Tibial artery (tissue), 4 donors: ENCODE measurements around the gene NRF1.
"Not testable (repeated sequence)": the region's sequence is repeated elsewhere in the genome, so short reads cannot be mapped to it uniquely, and the experiment has no call there.

Source experiments
- DNase-seq, 2 donors: peaks; one replicate each; pipeline ENCODE4 v3.0.0-alpha.2; 2019
- H3K27ac ChIP-seq, 2 donors: fragments of 200-600 bp; sonication (generic) in 1 of 2; 1 replicate in 1 of 2; 2 replicates in 1 of 2; pipeline ENCODE4 v1.5.1; 2018 to 2019; ENCODE audit warnings: mild to moderate bottlenecking in 1 of 2
- H3K27me3 ChIP-seq, 2 donors: fragments of 200-600 bp; sonication (generic) in 1 of 2; one replicate each; pipeline versions ENCODE4 v1.5.1 to v1.6.0; 2016 to 2019
- H3K36me3 ChIP-seq, 3 donors: fragments of 200-600 bp; sonication (generic) in 2 of 3; one replicate each; pipeline ENCODE4 v1.5.1; 2016 to 2019; ENCODE audit warnings: mild to moderate bottlenecking in 2 of 3
- H3K4me1 ChIP-seq, 4 donors: fragments of 200-600 bp; sonication (generic) in 2 of 4; 1 replicate in 3 of 4; 2 replicates in 1 of 4; pipeline ENCODE4 v1.5.1; 2016 to 2019
- H3K4me3 ChIP-seq, 2 donors: fragments of 200-600 bp; sonication (generic) in 1 of 2; 1 replicate in 1 of 2; 2 replicates in 1 of 2; pipeline ENCODE4 v1.5.1; 2018 to 2019; ENCODE audit warnings: mild to moderate bottlenecking in 2 of 2
- H3K9me3 ChIP-seq, 3 donors: fragments of 200-600 bp; sonication (generic) in 1 of 3; one replicate each; pipeline ENCODE4 v1.5.1; 2016 to 2019
- CTCF ChIP-seq, 2 experiments: fragments of 200-600 bp in 1 of 2; fragments of 450-650 bp in 1 of 2; IDR thresholded peaks; one replicate each; pipeline ENCODE4 v1.5.1; 2017 to 2019; ENCODE audit warnings: antibody characterized with exemption in 2 of 2, mild to moderate bottlenecking in 1 of 2, moderate library complexity in 1 of 2
- intact Hi-C: fragments of 100-400 bp; cut with DNase I; formaldehyde crosslinking; loops from one replicate; pipeline ENCODE4 v1.15.0; 2023; ENCODE audit warnings: low total_unique reads

NRF1 gene

DNA sequence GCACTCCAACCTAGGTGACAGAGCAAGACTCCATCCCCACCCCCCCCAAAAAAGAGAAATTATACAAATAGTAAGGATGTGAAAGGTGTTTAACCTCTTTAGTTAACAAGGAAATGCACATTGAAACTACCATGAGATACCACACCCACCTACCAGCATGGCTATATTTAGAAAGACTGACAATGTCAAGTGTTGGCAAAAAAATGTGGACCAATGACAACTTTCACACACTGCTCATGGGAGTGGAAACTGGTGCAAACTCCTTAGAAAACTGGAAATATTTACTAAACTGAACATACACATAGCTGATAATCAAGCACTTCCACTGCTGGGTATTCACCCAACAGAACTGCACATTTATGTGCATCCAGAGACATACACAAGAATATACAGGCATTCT lies 23.3 kb upstream of the NRF1 start:
- intact Hi-C loops: no loop called here
- no peak for DNase-seq
- no peaks in the 10 kb centered on the region for H3K36me3 ChIP-seq

GRCh38 chr7:129591868-129592267 lies 19.7 kb upstream of the NRF1 start:
- Histone ChIP-seq H3K27ac (no peak overlapping the region), H3K4me3 (no peak overlapping the region), H3K36me3 (no peaks in the 10 kb centered on the region), H3K9me3 (peaks cover 0 to 12% (median 2%) of the 10 kb centered on the region in 3 donors), H3K27me3 (peaks cover 0 to 3% of the 10 kb centered on the region in 2 donors), H3K4me1 (no peaks in the 10 kb centered on the region)
- no peak for DNase-seq
- TF ChIP-seq CTCF (IDR thresholded peaks at IDR 0.05): no peak
- intact Hi-C loops: no loop called here

More for the DNA sequence above, 23.3 kb upstream of the NRF1 start:
- H3K4me3 ChIP-seq: no peak overlapping the region
- no peaks in the 10 kb centered on the region for H3K4me1 ChIP-seq
- peaks cover 0 to 3% of the 10 kb centered on the region in 2 donors for H3K27me3 ChIP-seq
- no peak for TF ChIP-seq CTCF (IDR thresholded peaks at IDR 0.05)
- peaks cover 0 to 38% (median 17%) of the 10 kb centered on the region in 3 donors for H3K9me3 ChIP-seq
- no peak overlapping the region for H3K27ac ChIP-seq

DNA sequence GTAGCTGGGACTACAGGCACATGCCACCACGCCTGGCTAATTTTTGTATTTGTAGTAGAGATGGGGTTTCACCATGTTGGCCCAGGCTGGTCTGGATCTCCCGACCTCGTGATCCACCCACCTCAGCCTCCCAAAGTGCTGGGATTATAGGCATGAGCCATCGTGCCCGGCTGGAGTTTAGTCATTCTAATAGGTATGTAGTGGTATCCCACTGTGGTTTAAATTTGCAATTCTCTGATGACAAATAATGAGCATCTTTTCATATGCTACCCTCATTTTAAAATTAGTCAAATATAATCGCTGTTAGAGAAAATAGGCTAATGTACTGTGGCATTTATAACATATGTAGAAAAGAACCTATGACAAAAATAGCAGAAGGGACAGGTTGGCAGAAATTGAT lies 15.1 kb upstream of the NRF1 start:
- H3K4me3 ChIP-seq, DNase-seq, H3K9me3 ChIP-seq, H3K27me3 ChIP-seq, H3K27ac ChIP-seq, H3K4me1 ChIP-seq, H3K36me3 ChIP-seq, intact Hi-C loops: not testable (repeated sequence)

DNA sequence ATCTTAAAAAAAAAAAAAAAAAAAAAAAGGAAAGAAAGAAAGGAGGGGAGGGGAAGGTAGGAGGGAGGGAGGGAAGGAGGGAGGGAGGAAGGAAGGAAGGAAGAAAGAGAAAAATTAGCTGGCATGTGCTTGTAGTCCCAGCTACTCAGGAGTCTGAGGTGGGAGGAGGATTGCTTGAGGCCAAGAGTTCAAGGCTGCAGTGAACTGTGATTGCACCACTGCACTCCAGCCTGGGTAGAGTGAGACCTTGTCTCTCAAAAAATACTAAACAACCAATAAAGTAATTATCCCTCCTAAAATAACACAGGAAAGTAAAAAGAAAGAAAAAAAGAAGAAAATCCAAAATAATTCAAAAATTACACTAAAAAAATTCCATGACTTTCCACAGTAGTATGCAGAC lies 13.8 kb upstream of the NRF1 start:
- Histone ChIP-seq H3K27ac (no peak overlapping the region), H3K36me3 (no peaks in the 10 kb centered on the region), H3K27me3 (peaks cover 0 to 5% of the 10 kb centered on the region in 2 donors), H3K4me3 (no peak overlapping the region), H3K4me1 (no peaks in the 10 kb centered on the region), H3K9me3 (no peaks in the 10 kb centered on the region)
- TF ChIP-seq CTCF (IDR thresholded peaks at IDR 0.05): no peak
- intact Hi-C loops: no loop called here
- no peak for DNase-seq

- H3K4me3 ChIP-seq: no peak overlapping the region
- peaks cover 0 to 5% of the 10 kb centered on the region in 2 donors for H3K27me3 ChIP-seq
- no peaks in the 10 kb centered on the region for H3K4me1 ChIP-seq
- TF ChIP-seq CTCF (IDR thresholded peaks at IDR 0.05): no peak
- intact Hi-C loops: no loop called here
- no peaks in the 10 kb centered on the region for H3K9me3 ChIP-seq
- DNase-seq: no peak
- H3K27ac ChIP-seq: no peak overlapping the region
- no peaks in the 10 kb centered on the region for H3K36me3 ChIP-seq
Measured at GRCh38 chr7:129599174-129599573, 12.3 kb upstream of the NRF1 start.

- H3K4me3 ChIP-seq, H3K27ac ChIP-seq, H3K36me3 ChIP-seq, DNase-seq, H3K9me3 ChIP-seq, intact Hi-C loops, H3K27me3 ChIP-seq, H3K4me1 ChIP-seq: not testable (repeated sequence)
Measured at GRCh38 chr7:129603594-129603993, 7.9 kb upstream of the NRF1 start.

GRCh38 chr7:129604021-129604420 lies 7.5 kb upstream of the NRF1 start:
- H3K4me1 ChIP-seq, H3K36me3 ChIP-seq, DNase-seq, H3K4me3 ChIP-seq, H3K9me3 ChIP-seq, H3K27me3 ChIP-seq, intact Hi-C loops, H3K27ac ChIP-seq: not testable (repeated sequence)
